NCI-H2081 (cell line): ENCODE results near the gene RAB6C.
A peak's percentile ranks its signal among the peaks of the same experiment; 100 is the strongest.
"Not testable (repeated sequence)": the region's sequence is repeated elsewhere in the genome, so short reads cannot be mapped to it uniquely, and the experiment has no call there.

Experiments used
- DNase-seq, 2 experiments: peaks; one replicate each; lab custom pipeline; 2025; lab: John Stamatoyannopoulos, UW

Gene RAB6C

GRCh38 chr2:129979629-129980155, at the start of gene RAB6C:
RAB6C (plus strand) TSS chr2:129979666; CDS start chr2:129980116, 450 bp downstream.
- DNase-seq: peak; percentile 5 to 45

GRCh38 chr2:129930451-129930850, 49.0 kb upstream of the RAB6C start:
- no peak for DNase-seq

GRCh38 chr2:129933387-129933786, 46.1 kb upstream of the RAB6C start:
- not testable (repeated sequence) for DNase-seq

GRCh38 chr2:129934044-129934822, 45.2 kb upstream of the RAB6C start:
- no peak for DNase-seq

- DNase-seq: no peak
Measured at GRCh38 chr2:129935118-129935517, 44.3 kb upstream of the RAB6C start.

GRCh38 chr2:129936334-129936934, 43.0 kb upstream of the RAB6C start:
- no peak for DNase-seq

GRCh38 chr2:129938850-129939471, 40.5 kb upstream of the RAB6C start:
- DNase-seq: not testable (repeated sequence)

- not testable (repeated sequence) for DNase-seq
Measured at GRCh38 chr2:129943456-129943855, 36.0 kb upstream of the RAB6C start.

GRCh38 chr2:129945557-129945956, 33.9 kb upstream of the RAB6C start:
- no peak for DNase-seq

GRCh38 chr2:129947712-129948111, 31.8 kb upstream of the RAB6C start:
- DNase-seq: not testable (repeated sequence)

- not testable (repeated sequence) for DNase-seq
Measured at GRCh38 chr2:129956171-129956570, 23.3 kb upstream of the RAB6C start.

- DNase-seq: no peak
Measured at GRCh38 chr2:129957891-129958290, 21.6 kb upstream of the RAB6C start.

GRCh38 chr2:129958736-129959135, 20.7 kb upstream of the RAB6C start:
- not testable (repeated sequence) for DNase-seq

GRCh38 chr2:129968605-129969004, 10.9 kb upstream of the RAB6C start:
- peak; percentile 5 to 76 for DNase-seq

GRCh38 chr2:129975016-129975774, 4.3 kb upstream of the RAB6C start:
- DNase-seq: no peak

GRCh38 chr2:129976969-129977368, 2.5 kb upstream of the RAB6C start:
- not testable (repeated sequence) for DNase-seq

GRCh38 chr2:129977986-129978385, 1.5 kb upstream of the RAB6C start:
- DNase-seq: no peak

GRCh38 chr2:129980246-129980645, 780 bp downstream of the RAB6C start:
- DNase-seq: peak in 1 of 2 experiments; percentile 6

- DNase-seq: not testable (repeated sequence)
Measured at GRCh38 chr2:129981689-129982088, 2.2 kb downstream of the RAB6C start.

- no peak for DNase-seq
Measured at GRCh38 chr2:129984426-129984825, 5.0 kb downstream of the RAB6C start.

- not testable (repeated sequence) for DNase-seq
Measured at GRCh38 chr2:129992415-129993006, 13.0 kb downstream of the RAB6C start.
